ENCODE data around the gene HOOK2.
A peak's percentile ranks its signal among the peaks of the same experiment; 100 is the strongest.

HOOK2 gene

GRCh38 chr19:12785431-12786031 lies 10.2 kb upstream of the HOOK2 start:
- no peak overlapping the region for H3K4me3 ChIP-seq (ENCODE audit: low read depth, low read length)
- POLR2A ChIA-PET, result no interaction called here
- CTCF ChIA-PET, result no interaction called here
- H3K27ac ChIP-seq (ENCODE audit: extremely low read depth, low read depth, low read length), result no peak overlapping the region
- no peaks in the 10 kb centered on the region for H3K9me3 ChIP-seq (ENCODE audit: control insufficient read depth, insufficient read depth, low read depth, low read length)
- no peaks in the 10 kb centered on the region for H3K36me3 ChIP-seq (ENCODE audit: control insufficient read depth in 2 of 2, insufficient read depth in 1 of 2, low read length in 2 of 2)
- peaks cover 16% of the 10 kb centered on the region for H3K4me1 ChIP-seq (ENCODE audit: control insufficient read depth, insufficient read depth, low read length)
- TF ChIP-seq ZIC2 (tag by site-specific recombination; IDR thresholded peaks at IDR 0.05) (peak; percentile 66), ZFP69B (tag by site-specific recombination; IDR thresholded peaks at IDR 0.05) (peak; percentile 32; the same call in 1 of the 2 replicates), ZNF561 (tag by site-specific recombination; IDR thresholded peaks at IDR 0.05; ENCODE audit: borderline replicate concordance) (no peak), GLIS2 (tag by site-specific recombination; IDR thresholded peaks at IDR 0.05) (peak; percentile 51; the same call in 1 of the 2 replicates), ZNF341 (tag by site-specific recombination; IDR thresholded peaks at IDR 0.05; ENCODE audit: low read depth) (peak; percentile 64), GLI4 (tag by site-specific recombination; IDR thresholded peaks at IDR 0.05) (no peak), ZNF692 (tag by site-specific recombination; IDR thresholded peaks at IDR 0.05) (no peak), ZNF404 (tag by site-specific recombination; IDR thresholded peaks at IDR 0.05) (no peak), ZSCAN30 (tag by site-specific recombination; IDR thresholded peaks at IDR 0.05) (no peak), ZNF114 (tag by site-specific recombination; IDR thresholded peaks at IDR 0.05) (no peak), ZNF530 (tag by site-specific recombination; IDR thresholded peaks at IDR 0.05; ENCODE audit: low read depth) (no peak), GLIS1 (tag by site-specific recombination; IDR thresholded peaks at IDR 0.05) (peak; percentile 92), ZNF221 (tag by site-specific recombination; IDR thresholded peaks at IDR 0.05; ENCODE audit: borderline replicate concordance) (no peak), GFI1B (tag by site-specific recombination; IDR thresholded peaks at IDR 0.05) (no peak), WT1 (tag by site-specific recombination; IDR thresholded peaks at IDR 0.05) (no peak), ZNF2 (tag by site-specific recombination; IDR thresholded peaks at IDR 0.05) (0 out of 2 replicates have a peak, but pooled peaks have one; percentile 5), ZNF776 (tag by site-specific recombination; IDR thresholded peaks at IDR 0.05; ENCODE audit: borderline replicate concordance) (no peak; the same call in 1 of the 2 replicates), ZNF121 (tag by site-specific recombination; IDR thresholded peaks at IDR 0.05) (no peak)
- TF ChIP-seq, protein P1, sequence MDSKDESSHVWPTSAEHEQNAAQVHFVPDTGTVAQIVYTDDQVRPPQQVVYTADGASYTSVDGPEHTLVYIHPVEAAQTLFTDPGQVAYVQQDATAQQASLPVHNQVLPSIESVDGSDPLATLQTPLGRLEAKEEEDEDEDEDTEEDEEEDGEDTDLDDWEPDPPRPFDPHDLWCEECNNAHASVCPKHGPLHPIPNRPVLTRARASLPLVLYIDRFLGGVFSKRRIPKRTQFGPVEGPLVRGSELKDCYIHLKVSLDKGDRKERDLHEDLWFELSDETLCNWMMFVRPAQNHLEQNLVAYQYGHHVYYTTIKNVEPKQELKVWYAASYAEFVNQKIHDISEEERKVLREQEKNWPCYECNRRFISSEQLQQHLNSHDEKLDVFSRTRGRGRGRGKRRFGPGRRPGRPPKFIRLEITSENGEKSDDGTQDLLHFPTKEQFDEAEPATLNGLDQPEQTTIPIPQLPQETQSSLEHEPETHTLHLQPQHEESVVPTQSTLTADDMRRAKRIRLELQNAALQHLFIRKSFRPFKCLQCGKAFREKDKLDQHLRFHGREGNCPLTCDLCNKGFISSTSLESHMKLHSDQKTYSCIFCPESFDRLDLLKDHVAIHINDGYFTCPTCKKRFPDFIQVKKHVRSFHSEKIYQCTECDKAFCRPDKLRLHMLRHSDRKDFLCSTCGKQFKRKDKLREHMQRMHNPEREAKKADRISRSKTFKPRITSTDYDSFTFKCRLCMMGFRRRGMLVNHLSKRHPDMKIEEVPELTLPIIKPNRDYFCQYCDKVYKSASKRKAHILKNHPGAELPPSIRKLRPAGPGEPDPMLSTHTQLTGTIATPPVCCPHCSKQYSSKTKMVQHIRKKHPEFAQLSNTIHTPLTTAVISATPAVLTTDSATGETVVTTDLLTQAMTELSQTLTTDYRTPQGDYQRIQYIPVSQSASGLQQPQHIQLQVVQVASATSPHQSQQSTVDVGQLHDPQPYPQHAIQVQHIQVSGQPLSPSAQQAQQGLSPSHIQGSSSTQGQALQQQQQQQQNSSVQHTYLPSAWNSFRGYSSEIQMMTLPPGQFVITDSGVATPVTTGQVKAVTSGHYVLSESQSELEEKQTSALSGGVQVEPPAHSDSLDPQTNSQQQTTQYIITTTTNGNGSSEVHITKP (tag by site-specific recombination; IDR thresholded peaks at IDR 0.05), result 0 out of 2 replicates have a peak, but pooled peaks have one; percentile 10

DNA sequence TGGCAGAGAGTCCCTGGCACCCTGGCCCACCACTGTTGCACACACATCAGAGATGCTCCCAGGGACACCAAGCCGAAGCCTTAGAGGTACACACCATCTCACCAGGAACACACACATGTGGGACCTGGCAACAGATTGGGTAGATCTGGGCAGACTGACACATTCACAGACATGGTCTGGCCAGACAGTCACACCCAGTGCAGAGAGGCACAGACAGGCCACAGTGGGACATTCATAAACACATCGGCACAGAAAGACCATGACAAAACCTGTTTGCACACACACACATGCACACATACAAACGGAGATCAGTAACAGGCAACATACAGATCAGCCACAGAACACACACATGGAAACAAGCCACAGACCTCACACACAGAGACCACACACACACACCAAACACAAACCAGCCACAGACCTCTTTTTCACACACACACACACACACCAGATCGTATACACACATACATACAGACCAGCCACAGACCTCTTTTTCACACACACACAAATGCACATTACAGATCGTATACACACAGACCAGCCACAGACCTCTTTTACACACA lies 9.6 kb upstream of the HOOK2 start:
- ChIA-PET CTCF (no interaction called here), POLR2A (no interaction called here)
- no peaks in the 10 kb centered on the region for H3K36me3 ChIP-seq (ENCODE audit: control insufficient read depth in 2 of 2, insufficient read depth in 1 of 2, low read length in 2 of 2)
- H3K4me1 ChIP-seq (ENCODE audit: control insufficient read depth, insufficient read depth, low read length), result peaks cover 12% of the 10 kb centered on the region
- H3K27ac ChIP-seq (ENCODE audit: extremely low read depth, low read depth, low read length), result no peak overlapping the region
- H3K9me3 ChIP-seq (ENCODE audit: control insufficient read depth, insufficient read depth, low read depth, low read length), result no peaks in the 10 kb centered on the region
- no peak overlapping the region for H3K4me3 ChIP-seq (ENCODE audit: low read depth, low read length)
- TF ChIP-seq HOXA7 (CRISPR knock-in tag; IDR thresholded peaks at IDR 0.05; ENCODE audit: borderline replicate concordance) (no peak), ZNF311 (tag by site-specific recombination; IDR thresholded peaks at IDR 0.05; ENCODE audit: borderline replicate concordance) (0 out of 2 replicates have a peak, but pooled peaks have one; percentile 40), ZBTB1 (tag by site-specific recombination; IDR thresholded peaks at IDR 0.05) (no peak), GFI1B (tag by site-specific recombination; IDR thresholded peaks at IDR 0.05) (no peak), ZNF148 (tag by site-specific recombination; IDR thresholded peaks at IDR 0.05; ENCODE audit: borderline replicate concordance) (0 out of 2 replicates have a peak, but pooled peaks have one; percentile 68), ZSCAN4 (tag by site-specific recombination; IDR thresholded peaks at IDR 0.05) (peak; percentile 76), ZBTB20 (tag by site-specific recombination; IDR thresholded peaks at IDR 0.05) (peak; percentile 17; the same call in 1 of the 2 replicates), KLF16 (tag by site-specific recombination; IDR thresholded peaks at IDR 0.05) (0 out of 2 replicates have a peak, but pooled peaks have one; percentile 33), ZFHX2 (tag by site-specific recombination; conservative IDR thresholded peaks at IDR 0.05) (peak; percentile 51; the same call in 1 of the 2 replicates), ZNF2 (tag by site-specific recombination; IDR thresholded peaks at IDR 0.05) (0 out of 2 replicates have a peak, but pooled peaks have one; percentile 39)

All from HEK293 (cell line).